Activated B cell treated with CpG ODN at 0.5 μM for 24 hours (primary cell): ENCODE results near the gene ROBO2. TPM values are rescaled to one million over a fixed set of nuclear protein-coding genes. Genes with fewer than 3 reads are reported as not detected.

Experiments used
- ATAC-seq: fragments of 200-7000 bp; cut with Tn5 transposase; one replicate; pipeline ENCODE4 v1.10.0; 2021; ENCODE audit warnings: low read depth, mild to moderate bottlenecking, moderate library complexity
- CTCF ChIA-PET: fragments of 350-600 bp; sonication (Branson Sonifier 250); formaldehyde crosslinking; loops from one replicate; lab custom pipeline; 2021; ENCODE audit warnings: antibody characterized with exemption; lab: Charles Lee
- POLR2A ChIA-PET: fragments of 350-600 bp; sonication (Branson Sonifier 250); formaldehyde crosslinking; loops from one replicate; lab custom pipeline; 2021; ENCODE audit warnings: antibody characterized with exemption; lab: Charles Lee
- DNase-seq: peaks from one replicate; pipeline ENCODE4 v3.0.0; 2022
- H3K27ac Mint-ChIP-seq: one replicate; pipeline ENCODE4 v1.8.0; 2020; ENCODE audit warnings: mixed read lengths
- H3K27me3 Mint-ChIP-seq: one replicate; pipeline ENCODE4 v1.8.0; 2021; ENCODE audit warnings: mixed read lengths
- H3K36me3 Mint-ChIP-seq: one replicate; pipeline ENCODE4 v1.8.0; 2021; ENCODE audit warnings: low read depth, mixed read lengths
- H3K4me1 Mint-ChIP-seq: one replicate; pipeline ENCODE4 v1.8.0; 2021; ENCODE audit warnings: mixed read lengths
- H3K4me3 Mint-ChIP-seq: one replicate; pipeline ENCODE4 v1.8.0; 2020; ENCODE audit warnings: mild to moderate bottlenecking, mixed read lengths
- H3K9me3 Mint-ChIP-seq: one replicate; pipeline ENCODE4 v1.8.0; 2020; ENCODE audit warnings: mixed read lengths
- intact Hi-C: fragments of 100-400 bp; cut with micrococcal nuclease; formaldehyde crosslinking; loops from one replicate; pipeline ENCODE4 v1.15.1; 2024
- total RNA-seq: library from RNA; stranded (reverse); gene quantifications from 2 replicates; pipeline ENCODE4 v1.2.3, GENCODE V29; 2022
- TF ChIP-seq, protein P1 (sequence below): fragments of 200-600 bp; IDR thresholded peaks from one replicate; pipeline ENCODE4 v1.8.0; 2022; ENCODE audit warnings: antibody characterized with exemption, mild to moderate bottlenecking

The ROBO2 gene
- total RNA-seq, 1 donor from 2014 or later: not detected

DNA sequence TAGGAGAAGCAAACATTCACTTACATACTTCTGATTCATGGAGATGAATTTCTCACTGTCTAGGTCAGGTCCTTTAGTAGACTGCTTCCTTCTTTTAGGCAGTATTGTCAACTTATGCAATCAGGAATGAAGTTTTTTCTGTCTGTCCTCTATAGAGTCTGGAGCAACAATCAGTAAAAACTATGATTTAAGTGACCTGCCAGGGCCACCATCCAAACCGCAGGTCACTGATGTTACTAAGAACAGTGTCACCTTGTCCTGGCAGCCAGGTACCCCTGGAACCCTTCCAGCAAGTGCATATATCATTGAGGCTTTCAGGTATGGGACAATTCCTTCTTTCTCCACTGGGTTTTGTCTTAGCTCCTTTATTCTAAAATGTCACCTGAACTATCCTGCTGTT is 523.1 kb downstream of the ROBO2 start:
- intact Hi-C loops: no loop called here
- Mint-ChIP-seq H3K27me3 (no peaks in the 10 kb centered on the region), H3K27ac (no peak overlapping the region), H3K9me3 (peaks cover 7% of the 10 kb centered on the region), H3K36me3 (no peaks in the 10 kb centered on the region), H3K4me3 (no peak overlapping the region), H3K4me1 (no peaks in the 10 kb centered on the region)
- ChIA-PET POLR2A (no interaction called here), CTCF (no interaction called here)
- ATAC-seq (no peak), DNase-seq (no peak)
- TF ChIP-seq, protein P1, sequence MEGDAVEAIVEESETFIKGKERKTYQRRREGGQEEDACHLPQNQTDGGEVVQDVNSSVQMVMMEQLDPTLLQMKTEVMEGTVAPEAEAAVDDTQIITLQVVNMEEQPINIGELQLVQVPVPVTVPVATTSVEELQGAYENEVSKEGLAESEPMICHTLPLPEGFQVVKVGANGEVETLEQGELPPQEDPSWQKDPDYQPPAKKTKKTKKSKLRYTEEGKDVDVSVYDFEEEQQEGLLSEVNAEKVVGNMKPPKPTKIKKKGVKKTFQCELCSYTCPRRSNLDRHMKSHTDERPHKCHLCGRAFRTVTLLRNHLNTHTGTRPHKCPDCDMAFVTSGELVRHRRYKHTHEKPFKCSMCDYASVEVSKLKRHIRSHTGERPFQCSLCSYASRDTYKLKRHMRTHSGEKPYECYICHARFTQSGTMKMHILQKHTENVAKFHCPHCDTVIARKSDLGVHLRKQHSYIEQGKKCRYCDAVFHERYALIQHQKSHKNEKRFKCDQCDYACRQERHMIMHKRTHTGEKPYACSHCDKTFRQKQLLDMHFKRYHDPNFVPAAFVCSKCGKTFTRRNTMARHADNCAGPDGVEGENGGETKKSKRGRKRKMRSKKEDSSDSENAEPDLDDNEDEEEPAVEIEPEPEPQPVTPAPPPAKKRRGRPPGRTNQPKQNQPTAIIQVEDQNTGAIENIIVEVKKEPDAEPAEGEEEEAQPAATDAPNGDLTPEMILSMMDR: no peak

DNA sequence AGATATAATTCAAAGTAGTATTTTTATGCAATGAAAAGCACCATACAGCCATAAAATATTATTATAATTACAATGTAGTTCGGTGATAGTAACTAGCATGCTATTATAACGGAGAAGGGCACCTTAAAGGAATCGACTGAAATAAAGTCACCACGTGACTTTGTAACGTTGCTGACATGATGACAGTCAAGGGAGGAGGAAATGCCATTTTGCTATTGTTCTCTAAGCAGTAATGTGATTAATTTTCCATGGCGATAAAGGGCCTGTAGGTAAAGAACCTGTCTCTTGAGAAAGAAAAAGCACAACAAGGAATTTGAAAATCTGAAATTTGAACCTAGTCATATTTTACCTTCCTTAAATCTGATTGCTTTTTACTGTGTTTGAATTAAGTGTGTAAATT is 526.2 kb downstream of the ROBO2 start:
- Mint-ChIP-seq H3K36me3 (no peaks in the 10 kb centered on the region), H3K4me3 (no peak overlapping the region), H3K9me3 (peaks cover 6% of the 10 kb centered on the region), H3K27me3 (no peaks in the 10 kb centered on the region), H3K4me1 (no peaks in the 10 kb centered on the region), H3K27ac (no peak overlapping the region)
- DNase-seq (no peak), ATAC-seq (no peak)
- ChIA-PET POLR2A (no interaction called here), CTCF (no interaction called here)
- TF ChIP-seq, protein P1: no peak
- intact Hi-C loops: no loop called here

DNA sequence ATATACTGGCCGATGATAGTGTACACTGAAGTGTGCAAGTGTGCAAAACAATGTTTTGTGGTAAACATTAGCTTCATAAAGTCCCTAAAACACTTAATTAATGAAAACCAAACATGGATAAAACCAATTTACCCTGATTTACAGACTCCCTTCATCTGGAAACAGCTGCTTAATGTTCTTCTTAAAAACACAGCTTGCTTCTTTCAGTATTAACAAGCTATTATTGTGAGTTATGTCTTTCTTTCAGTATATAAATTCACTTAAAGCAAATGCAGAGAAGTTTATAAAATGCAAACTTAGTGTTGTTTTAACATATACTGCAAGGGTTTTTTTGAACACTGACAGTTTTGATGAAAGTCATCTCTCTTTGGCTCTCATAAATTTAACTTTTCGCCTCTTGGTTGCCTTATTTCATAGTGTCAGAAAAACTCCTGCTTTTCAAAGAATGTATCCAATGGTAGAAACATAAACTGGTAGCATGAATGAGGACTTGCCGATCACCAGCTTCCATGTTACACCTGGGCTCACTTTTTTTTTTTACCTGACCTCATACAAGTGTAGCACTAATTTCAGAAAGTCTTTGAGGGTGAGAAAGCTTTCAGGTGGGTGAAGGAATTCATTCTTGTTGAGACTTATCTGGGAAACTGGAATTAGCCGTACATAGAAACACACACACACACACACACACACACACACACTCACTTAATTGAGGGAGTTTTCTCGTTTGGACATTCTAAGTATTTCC is 532.2 kb downstream of the ROBO2 start:
- ChIA-PET CTCF (no interaction called here), POLR2A (no interaction called here)
- TF ChIP-seq, protein P1: no peak
- Mint-ChIP-seq H3K27ac (no peak overlapping the region), H3K9me3 (peaks cover 10% of the 10 kb centered on the region), H3K36me3 (no peaks in the 10 kb centered on the region), H3K4me1 (no peaks in the 10 kb centered on the region), H3K27me3 (no peaks in the 10 kb centered on the region), H3K4me3 (no peak overlapping the region)
- ATAC-seq (no peak), DNase-seq (no peak)
- intact Hi-C loops: no loop called here

DNA sequence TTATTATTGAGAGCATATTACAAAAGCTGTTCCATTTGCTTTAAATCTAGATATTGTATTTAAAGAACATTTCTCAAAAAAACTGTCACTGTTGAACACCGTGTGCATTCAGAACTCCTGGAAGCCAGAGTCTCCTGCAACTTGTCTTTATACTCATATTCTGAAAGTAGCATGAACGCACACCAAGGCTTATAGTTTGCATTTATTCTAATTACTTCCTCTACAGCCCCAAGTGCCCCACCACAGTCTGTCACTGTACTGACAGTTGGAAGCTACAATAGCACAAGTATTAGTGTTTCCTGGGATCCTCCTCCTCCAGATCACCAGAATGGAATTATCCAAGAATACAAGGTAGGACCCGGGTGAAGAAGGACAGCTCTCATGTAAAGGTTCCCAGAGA is 537.4 kb downstream of the ROBO2 start:
- intact Hi-C loops: no loop called here
- no peak overlapping the region for H3K4me3 Mint-ChIP-seq
- TF ChIP-seq, protein P1: no peak
- no peak for DNase-seq
- H3K36me3 Mint-ChIP-seq: no peaks in the 10 kb centered on the region
- CTCF ChIA-PET: no interaction called here
- peaks cover 3% of the 10 kb centered on the region for H3K9me3 Mint-ChIP-seq
- no peak for ATAC-seq
- POLR2A ChIA-PET: no interaction called here
- no peaks in the 10 kb centered on the region for H3K27me3 Mint-ChIP-seq
- H3K4me1 Mint-ChIP-seq: no peaks in the 10 kb centered on the region
- no peak overlapping the region for H3K27ac Mint-ChIP-seq

DNA sequence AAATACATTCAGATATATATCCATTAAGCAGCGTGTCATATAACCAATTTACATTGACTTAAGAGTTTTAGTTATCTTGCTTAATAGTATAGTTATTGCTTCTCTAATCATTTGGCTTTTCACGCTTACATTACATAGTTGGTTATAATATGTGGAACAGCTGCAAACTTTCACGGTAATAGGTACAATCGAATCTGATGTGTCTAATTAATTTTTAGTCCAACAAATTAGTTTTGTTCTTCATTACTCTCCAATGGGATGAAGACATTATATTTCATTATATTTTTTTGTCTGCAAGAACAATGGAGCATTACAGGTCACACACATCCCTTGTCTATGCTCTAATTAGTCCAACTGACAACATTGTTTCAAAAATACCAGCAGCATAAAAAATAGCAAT is 546.3 kb downstream of the ROBO2 start:
- ChIA-PET POLR2A (no interaction called here), CTCF (no interaction called here)
- Mint-ChIP-seq H3K4me1 (no peaks in the 10 kb centered on the region), H3K27ac (no peak overlapping the region), H3K27me3 (no peaks in the 10 kb centered on the region), H3K36me3 (no peaks in the 10 kb centered on the region), H3K4me3 (no peak overlapping the region), H3K9me3 (peaks cover 2% of the 10 kb centered on the region)
- DNase-seq: no peak
- intact Hi-C loops: no loop called here
- ATAC-seq: no peak
- TF ChIP-seq, protein P1: no peak
